ENCODE measurements around the gene ADAM12.
A peak's percentile ranks its signal among the peaks of the same experiment; 100 is the strongest.

Gene ADAM12

GRCh38 chr10:126137562-126138221, 250.6 kb downstream of the ADAM12 start:
- no peak overlapping the region for H3K4me3 ChIP-seq (ENCODE audit: control insufficient read depth, low read depth, low read length)
- DNase-seq (ENCODE audit: low read depth), result peak; percentile 66

DNA sequence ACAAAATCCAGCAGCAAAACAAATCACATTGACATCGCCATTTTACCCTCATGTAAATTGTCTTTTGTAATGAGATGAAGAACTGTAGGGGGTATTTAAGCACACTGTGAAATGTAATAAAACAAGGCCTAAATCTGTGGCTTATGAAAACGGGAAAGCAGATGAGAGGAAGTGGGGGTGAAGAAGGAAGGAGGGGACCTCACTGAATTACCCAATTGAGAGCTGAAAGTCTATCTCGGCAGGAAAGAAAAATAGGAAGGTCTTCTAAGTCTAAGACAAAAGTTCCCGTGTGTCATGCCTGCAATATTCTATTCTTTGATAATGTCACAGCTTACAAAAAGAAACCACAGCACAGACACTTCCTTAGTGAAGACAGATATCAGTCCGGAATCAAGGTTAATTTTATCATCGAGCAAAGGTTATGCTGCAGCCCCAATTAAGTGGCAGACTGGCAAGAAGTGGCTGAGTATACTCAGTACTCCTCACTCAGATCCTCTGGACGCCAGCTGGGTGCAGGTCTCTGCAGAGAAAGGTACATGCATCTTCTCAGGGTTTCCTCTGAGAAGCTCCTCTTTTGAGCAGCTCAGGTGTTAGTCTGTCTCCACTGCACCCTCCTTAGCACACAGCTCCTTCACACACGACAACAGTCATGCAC, 252.2 kb downstream of the ADAM12 start:
- H3K4me3 ChIP-seq (ENCODE audit: control insufficient read depth, low read depth, low read length), result no peak overlapping the region

More at GRCh38 chr10:126137562-126138221, 250.6 kb downstream of the ADAM12 start:
- no peak for TF ChIP-seq CTCF (conservative IDR thresholded peaks at IDR 0.05; ENCODE audit: control insufficient read depth, insufficient read depth, low read depth, low read length)

DNA sequence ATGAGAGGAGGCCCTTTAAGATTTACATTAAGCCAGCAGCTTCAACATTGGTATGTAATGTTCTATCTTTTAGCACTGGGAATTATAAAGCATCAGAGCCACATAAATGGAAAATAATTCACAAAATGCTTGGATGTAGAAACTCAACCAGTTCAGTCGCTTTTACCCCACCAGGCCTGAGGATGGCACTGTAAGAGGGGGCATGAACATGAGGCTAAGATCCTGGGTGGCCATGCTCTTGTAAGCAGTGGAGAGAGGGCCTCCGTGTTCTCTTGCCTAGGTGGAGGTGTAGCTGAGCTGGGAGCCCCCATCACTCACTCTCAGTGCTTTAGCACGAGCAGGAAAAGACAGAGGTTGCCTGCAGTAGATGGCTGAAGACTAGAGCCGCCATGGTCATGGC, 253.1 kb downstream of the ADAM12 start:
- no peak overlapping the region for H3K4me3 ChIP-seq (ENCODE audit: control insufficient read depth, low read depth, low read length)
- peak; percentile 27 for TF ChIP-seq CTCF (conservative IDR thresholded peaks at IDR 0.05; ENCODE audit: control insufficient read depth, insufficient read depth, low read depth, low read length)
- peak; percentile 50 for DNase-seq (ENCODE audit: low read depth)

More for the DNA sequence above, 252.2 kb downstream of the ADAM12 start:
- no peak for DNase-seq (ENCODE audit: low read depth)
- no peak for TF ChIP-seq CTCF (conservative IDR thresholded peaks at IDR 0.05; ENCODE audit: control insufficient read depth, insufficient read depth, low read depth, low read length)

GRCh38 chr10:126133906-126134656, 254.2 kb downstream of the ADAM12 start:
- no peak overlapping the region for H3K4me3 ChIP-seq (ENCODE audit: control insufficient read depth, low read depth, low read length)
- DNase-seq (ENCODE audit: low read depth), result peak; percentile 83
- no peak for TF ChIP-seq CTCF (conservative IDR thresholded peaks at IDR 0.05; ENCODE audit: control insufficient read depth, insufficient read depth, low read depth, low read length)

DNA sequence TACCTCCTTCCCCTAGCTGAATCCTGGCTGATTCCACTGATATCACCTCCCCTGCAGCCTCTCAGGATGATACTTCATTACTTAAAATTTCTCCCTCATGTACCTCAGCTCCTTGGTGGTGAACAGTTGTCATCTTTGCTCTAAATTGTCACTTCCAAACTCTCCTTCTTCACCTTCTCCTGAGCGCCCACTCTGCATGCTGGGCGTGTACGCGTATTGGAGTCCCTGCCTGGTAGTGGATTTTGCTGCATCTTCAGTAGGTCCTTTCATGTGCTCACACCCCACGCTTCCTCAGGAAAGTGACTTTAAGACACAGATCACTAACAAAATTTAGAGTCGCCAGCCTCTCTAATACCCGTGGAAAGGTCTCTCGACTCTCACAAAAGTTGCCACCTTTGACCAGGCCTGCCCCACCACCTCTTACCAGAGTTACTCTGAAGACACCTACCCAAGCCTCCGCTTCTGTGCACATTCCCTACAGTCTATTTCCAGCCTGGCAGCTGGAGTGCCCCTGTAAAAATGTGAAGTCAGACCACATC, 255.1 kb downstream of the ADAM12 start:
- TF ChIP-seq CTCF (conservative IDR thresholded peaks at IDR 0.05; ENCODE audit: control insufficient read depth, insufficient read depth, low read depth, low read length), result no peak
- H3K4me3 ChIP-seq (ENCODE audit: control insufficient read depth, low read depth, low read length), result no peak overlapping the region
- DNase-seq (ENCODE audit: low read depth), result no peak

DNA sequence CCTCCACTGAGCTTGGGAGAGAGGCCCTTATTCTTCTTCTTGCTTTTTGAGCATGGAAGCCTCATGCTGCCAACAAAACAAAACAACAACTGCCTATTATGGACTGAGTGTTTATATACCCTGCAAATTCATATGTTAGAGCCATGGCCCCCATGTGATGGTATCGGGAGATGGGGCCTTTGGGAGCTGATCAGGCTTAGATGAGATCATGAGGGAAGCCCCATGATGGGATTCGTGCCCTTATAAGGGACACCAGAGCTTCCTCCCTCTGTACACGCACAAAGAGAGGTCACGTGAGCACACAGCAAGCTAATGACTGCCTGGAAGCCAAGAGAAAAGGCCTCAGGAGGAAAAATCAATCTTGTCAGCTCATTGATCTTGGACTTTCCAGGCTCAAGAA, 256.9 kb downstream of the ADAM12 start:
- peak; percentile 77 for DNase-seq (ENCODE audit: low read depth)
- H3K4me3 ChIP-seq (ENCODE audit: control insufficient read depth, low read depth, low read length), result no peak overlapping the region
- TF ChIP-seq CTCF (conservative IDR thresholded peaks at IDR 0.05; ENCODE audit: control insufficient read depth, insufficient read depth, low read depth, low read length), result no peak

All from fibroblast of mammary gland (primary cell).